Body of pancreas (tissue), 4 donors: ENCODE data around the gene ANKRD36. TPM values are rescaled to one million over a fixed set of nuclear protein-coding genes. Genes with fewer than 3 reads are reported as not detected.
A peak's percentile ranks its signal among the peaks of the same experiment; 100 is the strongest.
"Not testable (repeated sequence)": the region's sequence is repeated elsewhere in the genome, so short reads cannot be mapped to it uniquely, and the experiment has no call there.

Source experiments
- ATAC-seq: fragments of 150-250 bp; one replicate; pipeline ENCODE4 v1.9.1; 2016
- DNase-seq, 4 donors: peaks; one replicate each; pipeline ENCODE4 v3.0.0-alpha.2; 2019
- H3K27ac ChIP-seq, 4 donors: fragments of 200-600 bp; sonication (generic); 1 replicate in 3 of 4; 2 replicates in 1 of 4; pipeline versions ENCODE4 v1.5.1 to v1.6.1; 2016 to 2019; ENCODE audit warnings: mild to moderate bottlenecking in 1 of 4, mixed read lengths in 1 of 4, moderate library complexity in 1 of 4
- H3K27me3 ChIP-seq, 2 donors: fragments of 200-600 bp; sonication (generic); one replicate each; pipeline ENCODE4 v1.6.0; 2016; ENCODE audit warnings: mild to moderate bottlenecking in 1 of 2
- H3K36me3 ChIP-seq, 2 donors: fragments of 200-600 bp; sonication (generic); replicated peaks in 1 of 2; 2 replicates each; pipeline ENCODE4 v1.5.1; 2016; ENCODE audit warnings: low read depth in 2 of 2; ENCODE audit not compliant: insufficient read depth in 1 of 2
- H3K4me1 ChIP-seq: fragments of 200-600 bp; sonication (generic); one replicate; pipeline ENCODE4 v1.6.0; 2016
- H3K4me3 ChIP-seq, 2 donors: fragments of 200-600 bp; sonication (generic); 1 replicate in 1 of 2; 2 replicates in 1 of 2; pipeline ENCODE4 v1.5.1; 2016 to 2019
- H3K9me3 ChIP-seq, 3 donors: fragments of 200-600 bp; sonication (generic); 1 replicate in 2 of 3; 2 replicates in 1 of 3; pipeline ENCODE4 v1.5.1; 2016
- POLR2A ChIP-seq, 3 donors: fragments of 450-650 bp; IDR thresholded peaks; one replicate each; pipeline ENCODE4 v1.6.1; 2016; ENCODE audit warnings: antibody characterized with exemption in 3 of 3, mild to moderate bottlenecking in 2 of 3
- WGBS, 2 donors: methylation state at CpG; one replicate each; pipeline ENCODE4 v1.1.5; 2017; 5-methylcytosine and 5-hydroxymethylcytosine counted together
- intact Hi-C: fragments of 100-400 bp; cut with DNase I; formaldehyde crosslinking; loops from one replicate; pipeline ENCODE4 v1.15.1; 2023
- total RNA-seq, 2 donors: library from RNA; depleted of rRNA; stranded (reverse); fragments of >200 nt; gene quantifications; one replicate each; pipeline ENCODE4 v1.1.0, GENCODE V29; 2016
- TF ChIP-seq, protein P1 (sequence below), 7 experiments: fragments of 450-650 bp in 4 of 7; fragments of 200-600 bp in 3 of 7; sonication (generic) in 3 of 7; IDR thresholded peaks; one replicate each; pipeline ENCODE4 v1.5.1; 2016 to 2019; ENCODE audit warnings: antibody characterized with exemption in 7 of 7

ANKRD36 gene
- total RNA-seq, 2 donors from 2014 or later, result 35.0 to 55.7 TPM

DNA sequence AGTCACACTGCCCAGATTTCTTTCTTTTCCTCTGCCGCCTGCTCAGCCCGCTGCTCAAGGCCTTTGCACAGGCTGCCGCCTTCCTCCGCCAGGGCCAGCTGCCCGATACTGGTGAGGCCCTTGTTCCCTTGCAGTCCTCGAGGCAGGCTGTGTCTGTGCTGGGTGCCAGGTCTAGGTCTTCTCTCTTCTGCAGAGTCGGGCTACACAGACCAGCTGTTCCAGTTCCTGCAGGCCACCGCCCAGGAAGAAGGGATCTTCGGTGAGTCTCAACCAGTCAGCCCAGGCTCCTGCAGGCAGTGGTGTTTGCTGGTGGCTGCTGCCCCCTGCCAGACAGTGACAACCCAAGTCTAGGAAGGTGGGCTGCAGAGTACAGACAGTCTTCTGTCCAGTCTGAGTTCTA is 30.7 kb upstream of the ANKRD36 start:
- intact Hi-C loops, H3K27ac ChIP-seq: not testable (repeated sequence)
- ATAC-seq, result peak; percentile 40

DNA sequence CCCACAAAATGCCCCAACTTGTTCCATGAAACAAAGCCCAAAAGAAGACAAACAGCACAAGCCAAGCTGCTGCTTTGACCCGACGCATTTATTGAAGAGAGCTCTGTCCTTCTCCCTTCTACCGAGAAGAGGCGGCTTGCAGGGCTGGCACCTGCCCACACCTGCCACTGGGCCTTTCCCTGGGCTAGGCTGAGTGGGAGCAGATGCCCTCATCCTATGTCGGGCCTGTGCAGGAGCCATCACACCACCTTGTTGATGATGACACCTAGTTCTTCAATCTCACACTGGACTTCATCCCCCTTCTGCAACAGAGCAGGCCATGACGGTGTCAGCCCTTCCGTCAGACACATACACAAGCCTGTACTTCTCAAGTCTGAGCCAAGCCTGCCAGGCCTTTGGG is 29.4 kb upstream of the ANKRD36 start:
- H3K9me3 ChIP-seq, intact Hi-C loops, H3K27ac ChIP-seq, H3K4me3 ChIP-seq, H3K4me1 ChIP-seq, DNase-seq, ATAC-seq, H3K27me3 ChIP-seq, H3K36me3 ChIP-seq: not testable (repeated sequence)
- WGBS, 2 donors, result 90 to 93% methylated on average over 5 to 7 of the region's 7 CpGs

More for the DNA sequence above, 30.7 kb upstream of the ANKRD36 start:
- DNase-seq, H3K36me3 ChIP-seq, H3K9me3 ChIP-seq, H3K4me3 ChIP-seq, H3K27me3 ChIP-seq, H3K4me1 ChIP-seq: not testable (repeated sequence)
- 39 to 60% methylated on average over 1 to 3 of the region's 9 CpGs for WGBS, 2 donors

DNA sequence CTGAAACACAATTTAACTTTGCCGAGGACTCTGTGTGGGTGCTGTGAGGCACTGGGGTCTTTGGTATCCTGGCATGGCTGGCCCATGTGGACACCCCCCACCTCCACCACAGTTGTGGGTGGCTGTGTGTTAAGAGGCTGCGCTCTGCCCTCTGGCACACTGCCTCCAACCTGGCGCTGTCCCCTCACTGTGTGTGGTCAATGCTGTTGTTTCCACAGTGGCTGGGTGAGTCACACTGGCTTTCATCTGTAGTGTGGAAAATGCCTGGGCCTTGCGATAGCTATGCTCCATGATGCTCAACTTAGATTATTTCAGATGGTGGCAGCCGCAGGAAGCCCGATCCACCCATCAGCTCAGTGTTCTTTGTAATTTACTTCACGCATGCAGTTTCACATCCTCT is 27.9 kb upstream of the ANKRD36 start:
- H3K36me3 ChIP-seq, H3K27ac ChIP-seq, H3K9me3 ChIP-seq, H3K27me3 ChIP-seq, intact Hi-C loops, H3K4me1 ChIP-seq, H3K4me3 ChIP-seq, ATAC-seq, DNase-seq: not testable (repeated sequence)
- 88 to 93% methylated on average over 1 to 2 of the region's 7 CpGs for whole genome bisulfite sequencing, 2 donors

DNA sequence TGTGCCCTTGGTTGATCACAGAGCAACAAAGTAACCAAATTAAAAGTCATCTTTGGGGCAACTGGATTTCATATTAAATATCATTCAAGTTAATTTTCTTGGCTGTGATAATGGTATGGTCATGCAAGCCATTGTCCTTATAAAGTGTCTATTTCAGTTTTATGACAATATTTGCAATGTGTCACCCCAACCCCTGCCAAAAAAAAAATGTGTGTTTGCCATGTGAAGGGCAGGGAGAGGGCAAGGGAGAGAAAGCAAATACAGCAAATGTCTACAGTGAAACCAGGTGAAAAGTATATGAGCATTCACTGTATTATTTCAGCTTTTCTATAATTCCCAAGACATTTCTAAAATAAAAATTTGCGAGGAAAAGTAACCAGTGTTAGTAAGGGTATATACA is 24.2 kb upstream of the ANKRD36 start:
- intact Hi-C loops, H3K4me1 ChIP-seq, ATAC-seq, H3K27ac ChIP-seq, DNase-seq, H3K27me3 ChIP-seq, H3K36me3 ChIP-seq, H3K4me3 ChIP-seq, H3K9me3 ChIP-seq: not testable (repeated sequence)
- WGBS, 2 donors, result 94 to 100% methylated on average over 1 of the region's 1 CpG

DNA sequence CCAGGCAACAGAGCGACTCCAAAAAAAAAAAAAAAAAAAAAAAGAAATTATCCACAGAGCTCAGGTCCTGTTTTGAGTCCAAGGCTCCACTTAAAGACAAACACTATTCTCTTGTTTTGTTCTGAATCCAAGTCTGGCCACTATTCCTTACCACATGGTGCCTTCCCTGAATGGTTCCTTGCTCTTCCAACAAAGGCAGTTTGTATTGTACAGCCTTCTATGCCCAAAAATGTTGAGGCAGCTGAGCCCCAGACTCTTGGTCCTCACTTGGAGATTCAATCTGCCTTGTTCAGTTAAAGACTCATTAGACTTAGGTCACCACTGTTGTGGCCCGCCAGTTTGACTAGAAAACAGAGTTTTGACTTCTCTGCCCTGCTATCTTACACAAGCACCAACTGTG is 20.0 kb upstream of the ANKRD36 start:
- H3K27ac ChIP-seq, H3K9me3 ChIP-seq, H3K36me3 ChIP-seq, H3K27me3 ChIP-seq, H3K4me3 ChIP-seq, intact Hi-C loops, DNase-seq, H3K4me1 ChIP-seq, ATAC-seq: not testable (repeated sequence)
- WGBS, 2 donors, result 81 to 92% methylated on average over 2 of the region's 2 CpGs

DNA sequence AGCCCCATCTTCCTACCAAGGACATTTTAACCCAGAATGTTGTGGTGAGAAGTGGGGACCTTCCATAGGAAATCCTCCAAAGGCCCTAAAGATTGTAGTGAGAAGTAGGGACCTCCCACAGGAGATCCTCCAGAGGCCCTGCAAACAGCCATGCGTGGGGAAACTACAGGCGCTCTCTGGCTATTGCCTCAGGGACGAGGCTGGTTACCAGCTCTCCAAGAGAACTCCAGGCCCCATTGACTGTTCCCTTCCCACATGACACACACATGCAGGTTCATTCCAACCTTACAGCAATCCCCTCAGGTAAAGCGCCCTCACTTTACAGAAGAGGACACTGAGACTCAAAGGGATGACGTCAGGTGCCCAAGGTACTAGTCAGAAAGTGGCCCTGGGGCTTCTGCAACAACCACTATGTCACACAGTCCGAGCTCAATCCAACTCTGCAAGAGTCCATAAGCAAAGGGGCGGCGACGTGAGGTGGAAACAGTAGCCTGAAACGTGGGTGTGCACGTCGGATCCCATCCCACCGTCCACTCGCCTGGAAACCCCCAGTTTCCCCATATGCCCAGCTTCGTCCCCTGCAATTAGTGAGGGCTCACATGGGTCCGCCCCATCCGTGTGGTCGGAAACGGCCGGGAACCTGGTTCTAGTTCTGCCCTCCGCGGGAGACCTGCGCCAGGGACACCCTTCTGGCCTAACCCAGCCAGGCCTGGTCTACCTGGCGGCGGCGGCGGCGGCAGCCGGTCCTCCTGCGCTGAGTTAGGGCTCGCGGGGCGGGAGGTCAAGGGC is 18.8 kb upstream of the ANKRD36 start:
- peak in 1 of 4 donors; percentile 7 for DNase-seq
- intact Hi-C loops, H3K9me3 ChIP-seq, H3K36me3 ChIP-seq, H3K27ac ChIP-seq, H3K4me1 ChIP-seq, H3K4me3 ChIP-seq, H3K27me3 ChIP-seq: not testable (repeated sequence)
- ATAC-seq, result peak; percentile 21
- 65% methylated on average over 5 of the region's 33 CpGs; no CpG with 5 or more reads in 1 of the 2 donors for WGBS, 2 donors

DNA sequence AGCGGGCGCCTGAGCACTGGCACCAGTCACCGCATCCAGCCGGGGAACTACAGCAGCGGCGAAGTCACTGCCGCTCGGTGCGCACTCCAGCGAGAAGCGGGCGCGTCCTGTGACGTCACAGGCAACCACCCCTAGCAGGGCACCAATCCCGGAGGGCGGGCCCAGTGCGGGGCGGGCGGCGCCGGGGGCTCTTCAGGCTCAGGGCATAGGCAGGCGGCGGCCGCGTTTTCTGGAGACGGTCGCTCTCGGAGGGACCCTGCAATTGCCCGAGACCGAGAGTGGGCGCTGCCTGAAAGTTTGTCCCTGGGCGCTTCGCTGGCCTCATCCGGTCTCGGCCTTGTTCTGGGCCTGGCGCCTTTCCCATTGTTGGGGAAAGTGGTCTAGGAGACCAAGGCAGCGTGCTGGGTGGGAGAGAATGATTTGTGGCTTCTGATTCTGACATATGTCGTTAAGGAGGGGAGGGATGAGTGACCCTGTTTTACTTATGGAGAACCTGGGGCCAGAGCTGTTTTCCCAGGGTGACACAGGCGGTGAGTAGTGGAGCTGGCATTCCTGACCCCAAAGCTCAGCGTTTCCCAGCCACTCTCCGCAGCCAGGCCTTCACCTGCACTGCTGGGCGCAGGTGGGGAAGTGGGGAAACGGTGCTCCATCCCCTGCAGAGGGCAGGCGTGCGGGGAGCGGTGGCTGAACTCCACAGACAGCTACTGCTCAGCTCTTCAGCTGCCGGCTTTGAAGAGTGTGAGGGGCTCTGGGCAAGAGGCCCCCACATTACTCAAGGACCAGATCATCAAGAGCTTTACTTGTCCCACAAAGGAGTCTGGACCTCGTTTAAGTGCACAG is 18.0 kb upstream of the ANKRD36 start, which contains the start of gene FAHD2B:
Gene FAHD2B, minus strand, starts transcription at position 111 of the 840 bp plus-strand sequence. CDS start 3,176 bp downstream, outside the sequence.
- DNase-seq (peak; percentile 86 to 92 (median 90)), ATAC-seq (peak; percentile 94)
- WGBS, 2 donors, result 2 to 6% methylated on average over 10 to 17 of the region's 48 CpGs
- H3K9me3 ChIP-seq, intact Hi-C loops, H3K36me3 ChIP-seq, H3K4me1 ChIP-seq, H3K27me3 ChIP-seq: not testable (repeated sequence)
- H3K27ac ChIP-seq, result peak within 1 kb of the TSS; percentile 50 to 70 (median 61)
- H3K4me3 ChIP-seq, result peak within 1 kb of the TSS in 1 of 2 donors; percentile 21
- TF ChIP-seq, protein P1, sequence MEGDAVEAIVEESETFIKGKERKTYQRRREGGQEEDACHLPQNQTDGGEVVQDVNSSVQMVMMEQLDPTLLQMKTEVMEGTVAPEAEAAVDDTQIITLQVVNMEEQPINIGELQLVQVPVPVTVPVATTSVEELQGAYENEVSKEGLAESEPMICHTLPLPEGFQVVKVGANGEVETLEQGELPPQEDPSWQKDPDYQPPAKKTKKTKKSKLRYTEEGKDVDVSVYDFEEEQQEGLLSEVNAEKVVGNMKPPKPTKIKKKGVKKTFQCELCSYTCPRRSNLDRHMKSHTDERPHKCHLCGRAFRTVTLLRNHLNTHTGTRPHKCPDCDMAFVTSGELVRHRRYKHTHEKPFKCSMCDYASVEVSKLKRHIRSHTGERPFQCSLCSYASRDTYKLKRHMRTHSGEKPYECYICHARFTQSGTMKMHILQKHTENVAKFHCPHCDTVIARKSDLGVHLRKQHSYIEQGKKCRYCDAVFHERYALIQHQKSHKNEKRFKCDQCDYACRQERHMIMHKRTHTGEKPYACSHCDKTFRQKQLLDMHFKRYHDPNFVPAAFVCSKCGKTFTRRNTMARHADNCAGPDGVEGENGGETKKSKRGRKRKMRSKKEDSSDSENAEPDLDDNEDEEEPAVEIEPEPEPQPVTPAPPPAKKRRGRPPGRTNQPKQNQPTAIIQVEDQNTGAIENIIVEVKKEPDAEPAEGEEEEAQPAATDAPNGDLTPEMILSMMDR (IDR thresholded peaks at IDR 0.05), result peak in 4 of 7 experiments; percentile 8 to 22 (median 12)
- TF ChIP-seq POLR2A (IDR thresholded peaks at IDR 0.05), result peak in 1 of 3 donors; percentile 34
